GM12874 (cell line): Measurements from ENCODE around the gene PLEKHA6.

Experiments used
- TF ChIP-seq, protein P1 (sequence below): IDR thresholded peaks from 2 replicates; pipeline ENCODE4 v1.5.1; 2011; ENCODE audit warnings: low read depth, mild to moderate bottlenecking, control low read depth, low read length, moderate library complexity; ENCODE audit not compliant: insufficient read depth

The PLEKHA6 gene

GRCh38 chr1:204323887-204324286 lies 35.8 kb downstream of the PLEKHA6 start:
- TF ChIP-seq, protein P1, sequence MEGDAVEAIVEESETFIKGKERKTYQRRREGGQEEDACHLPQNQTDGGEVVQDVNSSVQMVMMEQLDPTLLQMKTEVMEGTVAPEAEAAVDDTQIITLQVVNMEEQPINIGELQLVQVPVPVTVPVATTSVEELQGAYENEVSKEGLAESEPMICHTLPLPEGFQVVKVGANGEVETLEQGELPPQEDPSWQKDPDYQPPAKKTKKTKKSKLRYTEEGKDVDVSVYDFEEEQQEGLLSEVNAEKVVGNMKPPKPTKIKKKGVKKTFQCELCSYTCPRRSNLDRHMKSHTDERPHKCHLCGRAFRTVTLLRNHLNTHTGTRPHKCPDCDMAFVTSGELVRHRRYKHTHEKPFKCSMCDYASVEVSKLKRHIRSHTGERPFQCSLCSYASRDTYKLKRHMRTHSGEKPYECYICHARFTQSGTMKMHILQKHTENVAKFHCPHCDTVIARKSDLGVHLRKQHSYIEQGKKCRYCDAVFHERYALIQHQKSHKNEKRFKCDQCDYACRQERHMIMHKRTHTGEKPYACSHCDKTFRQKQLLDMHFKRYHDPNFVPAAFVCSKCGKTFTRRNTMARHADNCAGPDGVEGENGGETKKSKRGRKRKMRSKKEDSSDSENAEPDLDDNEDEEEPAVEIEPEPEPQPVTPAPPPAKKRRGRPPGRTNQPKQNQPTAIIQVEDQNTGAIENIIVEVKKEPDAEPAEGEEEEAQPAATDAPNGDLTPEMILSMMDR, result no peak

DNA sequence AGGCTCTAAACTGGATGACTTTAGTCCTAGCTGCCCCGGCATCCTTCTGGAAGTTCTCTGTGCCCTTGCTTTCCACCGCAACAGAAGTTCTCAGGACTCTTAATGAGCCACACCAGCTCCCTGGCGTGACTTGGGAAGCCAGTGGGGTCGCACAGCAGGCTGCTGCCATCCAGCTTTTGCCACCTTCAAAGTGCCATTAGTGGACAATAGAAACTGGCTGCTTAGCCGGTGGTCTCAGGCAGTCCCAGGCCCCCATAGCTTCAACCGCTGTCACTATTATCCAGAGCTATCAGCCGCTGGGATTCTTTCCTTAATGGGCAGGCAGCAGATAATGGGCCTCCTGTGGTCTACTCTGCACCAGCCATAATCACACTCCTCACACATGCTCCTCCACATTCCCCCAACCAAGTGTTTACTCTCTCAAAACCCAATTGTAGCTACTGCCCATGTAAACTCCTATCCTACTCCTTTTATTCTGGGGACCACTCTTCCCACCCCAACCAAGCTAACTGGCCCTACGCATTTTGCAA lies 37.3 kb downstream of the PLEKHA6 start:
- TF ChIP-seq, protein P1, result no peak

GRCh38 chr1:204321665-204322064 lies 38.1 kb downstream of the PLEKHA6 start:
- TF ChIP-seq, protein P1, result no peak

DNA sequence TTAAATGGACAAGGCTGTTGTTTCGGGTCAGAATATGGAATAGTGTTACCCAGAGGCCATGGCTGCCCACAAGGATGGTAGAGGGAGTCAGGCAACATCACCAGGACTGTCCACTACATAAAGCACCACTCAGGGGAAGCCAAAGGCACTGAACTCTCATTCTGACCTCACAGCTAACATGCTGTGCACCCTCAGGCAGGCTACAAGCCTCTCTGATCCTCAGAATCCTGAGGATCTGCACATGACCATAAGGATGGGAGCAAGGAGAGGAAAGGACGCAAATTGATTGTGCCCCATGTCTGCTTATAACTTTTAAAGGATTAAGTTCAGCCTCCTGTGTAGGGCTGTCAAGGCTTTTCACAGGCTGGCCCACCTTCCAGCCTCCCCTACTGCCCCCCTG lies 38.7 kb downstream of the PLEKHA6 start:
- TF ChIP-seq, protein P1, result no peak

DNA sequence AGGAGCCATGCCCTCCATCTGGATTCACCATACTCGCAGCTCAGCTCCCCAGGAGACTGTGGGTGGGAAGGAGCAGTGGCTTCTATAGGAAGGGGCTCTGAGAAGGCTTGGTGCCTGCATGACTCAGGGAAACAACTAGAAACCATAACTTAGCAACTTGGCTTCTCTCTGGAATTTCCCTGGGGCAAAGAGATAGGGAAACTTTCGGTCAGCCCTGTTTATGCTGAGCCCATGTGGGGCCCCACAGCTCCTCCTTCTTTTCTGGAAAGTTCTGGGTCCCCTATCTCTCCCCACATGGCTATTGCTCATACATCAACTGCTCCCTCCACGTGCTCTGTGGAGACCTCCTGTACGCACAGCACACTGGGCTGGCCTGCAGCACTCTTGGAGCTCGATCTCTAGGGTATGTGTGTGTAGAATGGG lies 39.3 kb downstream of the PLEKHA6 start:
- TF ChIP-seq, protein P1, result no peak

DNA sequence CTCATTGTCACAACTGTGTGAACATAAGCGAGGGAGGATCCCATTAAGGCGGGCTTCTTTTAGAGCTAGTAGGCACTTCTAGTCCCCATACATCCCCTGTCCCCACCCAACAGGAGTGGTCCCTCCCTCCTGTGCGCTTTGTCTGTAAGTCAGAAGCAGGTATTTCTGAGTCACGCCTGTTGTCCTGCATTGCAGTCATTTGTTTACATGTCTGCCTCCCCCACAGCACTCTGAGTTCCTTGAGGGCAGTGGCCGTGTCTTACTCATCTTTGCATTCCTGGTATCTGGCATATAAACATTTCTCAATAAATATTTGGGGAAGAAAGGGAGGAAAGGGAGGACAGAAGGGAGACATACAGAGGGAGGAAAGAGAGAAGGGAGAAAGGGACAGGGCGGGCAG lies 40.3 kb downstream of the PLEKHA6 start:
- TF ChIP-seq, protein P1, result no peak

- TF ChIP-seq, protein P1, result no peak
These were observed 40.7 kb downstream of the PLEKHA6 start for GRCh38 chr1:204319027-204319426.

GRCh38 chr1:204318324-204318723 lies 41.4 kb downstream of the PLEKHA6 start:
- TF ChIP-seq, protein P1, result no peak
